ENCODE measurements around the gene KCNN3.
"Not testable (repeated sequence)": the region's sequence is repeated elsewhere in the genome, so short reads cannot be mapped to it uniquely, and the experiment has no call there.

DNA sequence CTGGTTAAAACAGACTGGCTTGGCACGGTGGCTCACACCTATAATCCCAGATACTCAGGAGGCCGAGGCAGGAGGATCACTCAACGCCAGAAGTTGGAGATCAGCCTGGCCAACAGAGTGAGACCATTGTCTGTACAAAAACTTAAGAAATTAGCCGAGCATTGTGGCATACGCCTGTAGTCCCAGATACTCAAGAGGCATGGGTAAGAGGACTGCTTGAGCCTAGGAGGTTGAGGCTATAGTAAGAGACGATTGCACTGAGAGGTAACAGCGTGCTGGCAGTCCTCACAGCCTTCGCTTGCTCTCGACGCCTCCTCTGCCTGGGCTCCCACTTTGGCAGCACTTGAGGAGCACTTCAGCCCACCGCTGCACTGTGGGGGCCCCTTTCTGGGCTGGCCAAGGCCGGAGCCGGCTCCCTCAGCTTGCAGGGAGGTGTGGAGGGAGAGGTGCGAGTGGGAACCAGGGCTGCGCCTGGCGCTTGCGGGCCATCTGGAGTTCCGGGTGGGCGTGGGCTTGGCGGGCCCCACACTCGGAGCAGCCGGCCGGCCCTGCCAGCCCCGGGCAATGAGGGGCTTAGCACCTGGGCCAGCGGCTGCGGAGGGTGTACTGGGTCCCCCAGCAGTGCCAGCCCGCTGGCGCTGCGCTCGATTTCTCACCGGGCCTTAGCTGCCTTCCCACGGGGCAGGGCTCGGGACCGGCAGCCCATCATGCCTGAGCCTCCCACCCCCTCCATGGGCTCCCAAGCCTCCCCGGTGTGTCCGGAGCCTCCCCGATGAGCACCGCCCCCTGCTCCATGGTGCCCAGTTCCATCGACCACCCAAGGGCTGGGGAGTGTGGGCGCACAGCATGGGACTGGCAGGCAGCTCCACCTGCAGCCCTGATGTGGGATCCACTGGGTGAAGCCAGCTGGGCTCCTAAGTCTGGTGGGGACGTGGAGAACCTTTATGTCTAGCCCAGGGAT lies 199.5 kb downstream of the KCNN3 start:
- TF ChIP-seq, protein P1, sequence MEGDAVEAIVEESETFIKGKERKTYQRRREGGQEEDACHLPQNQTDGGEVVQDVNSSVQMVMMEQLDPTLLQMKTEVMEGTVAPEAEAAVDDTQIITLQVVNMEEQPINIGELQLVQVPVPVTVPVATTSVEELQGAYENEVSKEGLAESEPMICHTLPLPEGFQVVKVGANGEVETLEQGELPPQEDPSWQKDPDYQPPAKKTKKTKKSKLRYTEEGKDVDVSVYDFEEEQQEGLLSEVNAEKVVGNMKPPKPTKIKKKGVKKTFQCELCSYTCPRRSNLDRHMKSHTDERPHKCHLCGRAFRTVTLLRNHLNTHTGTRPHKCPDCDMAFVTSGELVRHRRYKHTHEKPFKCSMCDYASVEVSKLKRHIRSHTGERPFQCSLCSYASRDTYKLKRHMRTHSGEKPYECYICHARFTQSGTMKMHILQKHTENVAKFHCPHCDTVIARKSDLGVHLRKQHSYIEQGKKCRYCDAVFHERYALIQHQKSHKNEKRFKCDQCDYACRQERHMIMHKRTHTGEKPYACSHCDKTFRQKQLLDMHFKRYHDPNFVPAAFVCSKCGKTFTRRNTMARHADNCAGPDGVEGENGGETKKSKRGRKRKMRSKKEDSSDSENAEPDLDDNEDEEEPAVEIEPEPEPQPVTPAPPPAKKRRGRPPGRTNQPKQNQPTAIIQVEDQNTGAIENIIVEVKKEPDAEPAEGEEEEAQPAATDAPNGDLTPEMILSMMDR (tag by site-specific recombination; IDR thresholded peaks at IDR 0.05) = not testable (repeated sequence)
- TF ChIP-seq ZNF138 (tag by site-specific recombination; IDR thresholded peaks at IDR 0.05; ENCODE audit: borderline replicate concordance) = not testable (repeated sequence)
